GM10248 (cell line): ENCODE data around the gene KLRD1.
A peak's percentile ranks its signal among the peaks of the same experiment; 100 is the strongest.
"Not testable (repeated sequence)": the region's sequence is repeated elsewhere in the genome, so short reads cannot be mapped to it uniquely, and the experiment has no call there.

Source experiments
- CTCF ChIA-PET: fragments of 300-600 bp; sonication (Branson Sonifier 250); formaldehyde crosslinking; extraction: SDS; loops from one replicate; lab custom pipeline; 2021; ENCODE audit warnings: antibody characterized with exemption; lab: Yijun Ruan, JAX
- POLR2A ChIA-PET: fragments of 350-650 bp; sonication (Branson Sonifier 250); formaldehyde crosslinking; extraction: SDS; loops from one replicate; lab custom pipeline; 2020; ENCODE audit warnings: antibody characterized with exemption; lab: Yijun Ruan, JAX
- DNase-seq: peaks from one replicate; pipeline ENCODE4 v3.0.0; 2012; ENCODE audit errors: extremely low spot score
- CTCF ChIP-seq: IDR thresholded peaks from 2 replicates; pipeline ENCODE4 v1.5.1; 2012; ENCODE audit warnings: mild to moderate bottlenecking, low read depth; ENCODE audit errors: extremely low read depth, missing control alignments, control extremely low read depth

Gene KLRD1

GRCh38 chr12:10320643-10321042 lies 13.0 kb downstream of the KLRD1 start:
- no peak for TF ChIP-seq CTCF
- no peak for DNase-seq
- ChIA-PET POLR2A (no interaction called here), CTCF (interaction anchor here (2.0 kb wide), 1 partner anchor 11 kb away, joined by 7 read pairs; no protein-coding TSS in a partner anchor)

- CTCF ChIA-PET, POLR2A ChIA-PET, DNase-seq: not testable (repeated sequence)
These were observed 21.0 kb downstream of the KLRD1 start for GRCh38 chr12:10328691-10329090.

GRCh38 chr12:10331642-10332239 lies 24.1 kb downstream of the KLRD1 start:
- TF ChIP-seq CTCF, result peak; percentile 56
- ChIA-PET CTCF (interaction anchor here (1.0 to 2.7 kb wide), 4 partner anchors 10 to 230 kb away, joined by 3 to 14 read pairs (median 6); no protein-coding TSS in a partner anchor), POLR2A (no interaction called here)
- peak; percentile 43 for DNase-seq

- POLR2A ChIA-PET, DNase-seq, CTCF ChIA-PET: not testable (repeated sequence)
These were observed 28.5 kb downstream of the KLRD1 start for GRCh38 chr12:10336196-10336595.

- POLR2A ChIA-PET, DNase-seq: not testable (repeated sequence)
- CTCF ChIA-PET, result interaction anchor here (1.8 kb wide), 1 partner anchor 8 kb away, joined by 5 read pairs; no protein-coding TSS in a partner anchor
These were observed 30.8 kb downstream of the KLRD1 start for GRCh38 chr12:10338470-10338869.

GRCh38 chr12:10339053-10339840 lies 31.6 kb downstream of the KLRD1 start:
- DNase-seq, result no peak
- TF ChIP-seq CTCF, result no peak
- POLR2A ChIA-PET, result no interaction called here
- CTCF ChIA-PET, result interaction anchor here (1.4 to 1.8 kb wide), 2 partner anchors 9 to 18 kb away, joined by 3 to 5 read pairs; no protein-coding TSS in a partner anchor

- DNase-seq, POLR2A ChIA-PET, CTCF ChIA-PET: not testable (repeated sequence)
These were observed 33.3 kb downstream of the KLRD1 start for GRCh38 chr12:10340946-10341345.

GRCh38 chr12:10341892-10342509 lies 34.3 kb downstream of the KLRD1 start:
- DNase-seq, result no peak
- ChIA-PET CTCF (no interaction called here), POLR2A (no interaction called here)
- TF ChIP-seq CTCF, result no peak

- CTCF ChIA-PET, POLR2A ChIA-PET, DNase-seq: not testable (repeated sequence)
These were observed 43.8 kb downstream of the KLRD1 start for GRCh38 chr12:10351457-10351856.
